AML-193 (cell line): ENCODE results near the gene PPARA.
A peak's percentile ranks its signal among the peaks of the same experiment; 100 is the strongest.
"Not testable (repeated sequence)": the region's sequence is repeated elsewhere in the genome, so short reads cannot be mapped to it uniquely, and the experiment has no call there.

Source experiments
- DNase-seq, 2 experiments: peaks; one replicate each; lab custom pipeline; 2025; lab: John Stamatoyannopoulos, UW

The PPARA gene

DNA sequence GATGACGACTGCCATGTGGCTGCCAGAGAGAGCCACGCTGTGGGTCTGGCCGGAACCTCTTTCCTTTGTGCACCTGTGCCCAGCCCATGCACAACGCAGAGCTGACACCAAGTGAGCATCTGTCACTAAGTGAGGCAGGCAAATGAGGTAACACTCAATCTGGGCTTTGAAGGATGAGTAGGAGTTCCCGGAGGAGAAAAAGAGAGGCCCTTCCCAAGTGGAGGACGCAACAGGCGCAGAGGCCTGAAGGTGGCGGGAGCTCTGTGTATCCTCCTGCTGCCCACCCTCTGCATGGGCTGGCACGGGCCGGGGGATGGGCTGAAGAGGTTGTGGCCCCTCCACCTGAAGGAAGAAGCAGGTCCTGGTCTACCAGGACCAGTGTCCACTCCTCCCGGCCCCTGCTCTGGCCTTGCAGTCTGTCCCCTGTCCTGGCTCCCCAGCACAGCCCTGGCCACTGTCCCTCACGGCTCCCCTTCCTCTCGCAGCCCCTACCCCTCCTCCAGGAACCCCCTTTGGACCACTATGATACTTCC lies 23.4 kb upstream of the PPARA start:
- DNase-seq = no peak

DNA sequence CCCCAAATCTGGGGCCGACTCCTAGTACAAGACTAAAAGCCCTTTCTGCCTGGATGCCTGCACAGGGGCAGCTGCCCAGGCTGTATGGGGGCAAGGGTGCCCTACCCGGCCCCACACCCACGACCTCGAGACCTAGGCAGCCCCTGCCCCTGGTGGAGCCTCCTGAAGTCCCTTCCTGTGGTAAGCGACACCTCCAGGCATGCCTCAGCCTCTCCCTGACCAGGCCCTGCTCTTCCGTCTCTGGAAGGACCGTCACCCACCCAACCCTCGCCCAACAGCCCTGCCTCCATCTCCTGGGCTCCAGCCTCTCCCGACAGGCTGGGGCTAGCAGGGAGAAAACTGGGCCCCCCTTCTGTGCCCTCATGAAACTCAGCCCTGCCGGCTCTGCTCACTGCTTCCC lies 22.8 kb upstream of the PPARA start:
- no peak for DNase-seq

GRCh38 chr22:46128606-46129005 lies 21.7 kb upstream of the PPARA start:
- DNase-seq = no peak

- peak; percentile 38 to 56 for DNase-seq
Observed at GRCh38 chr22:46129390-46130041, 20.8 kb upstream of the PPARA start.

- DNase-seq = no peak
Observed at GRCh38 chr22:46131151-46131587, 19.2 kb upstream of the PPARA start.

GRCh38 chr22:46132193-46132829 lies 18.0 kb upstream of the PPARA start:
- DNase-seq = not testable (repeated sequence)

DNA sequence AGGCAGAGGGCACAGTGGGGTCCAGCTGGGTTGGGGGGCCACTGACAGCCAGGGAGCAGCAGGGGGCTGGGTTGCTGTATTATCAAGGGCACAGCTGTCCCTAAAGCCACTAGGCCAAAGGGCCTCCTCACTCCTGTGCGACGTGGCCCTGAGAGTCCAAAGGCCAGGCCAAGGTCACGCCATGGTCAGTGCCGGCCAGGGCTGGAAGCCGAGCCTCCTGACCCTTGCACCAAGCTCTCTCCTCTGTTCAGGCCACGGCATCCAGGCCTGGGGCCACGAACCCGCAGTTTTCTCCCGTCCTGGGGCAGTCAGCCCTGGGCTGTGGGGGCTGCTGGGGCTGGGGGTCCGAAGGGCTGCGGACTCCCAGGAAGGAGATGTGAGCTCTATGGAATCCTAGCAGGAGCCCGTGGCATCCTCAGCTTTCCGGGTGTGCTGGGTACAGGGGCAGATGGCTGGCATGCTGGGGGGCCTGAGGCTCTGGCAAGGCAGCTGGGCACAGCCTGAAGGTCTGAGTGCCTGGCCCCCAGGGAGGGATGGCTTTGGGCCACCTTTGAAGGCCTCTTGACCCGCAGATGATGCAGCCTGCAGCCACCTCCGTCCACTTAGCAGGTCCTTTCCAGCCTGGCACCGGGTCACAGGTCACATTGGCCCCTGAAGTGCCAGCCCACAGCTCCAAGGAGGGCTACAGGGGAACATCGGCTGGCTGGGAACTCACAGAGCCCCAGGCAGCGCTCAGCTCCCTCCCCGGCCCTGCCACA lies 17.3 kb upstream of the PPARA start:
- no peak for DNase-seq

- no peak for DNase-seq
Observed at GRCh38 chr22:46133588-46133855, 16.8 kb upstream of the PPARA start.

- no peak for DNase-seq
Observed at GRCh38 chr22:46134111-46134705, 16.1 kb upstream of the PPARA start.

- DNase-seq = no peak
Observed at GRCh38 chr22:46135611-46136485, 14.5 kb upstream of the PPARA start.

DNA sequence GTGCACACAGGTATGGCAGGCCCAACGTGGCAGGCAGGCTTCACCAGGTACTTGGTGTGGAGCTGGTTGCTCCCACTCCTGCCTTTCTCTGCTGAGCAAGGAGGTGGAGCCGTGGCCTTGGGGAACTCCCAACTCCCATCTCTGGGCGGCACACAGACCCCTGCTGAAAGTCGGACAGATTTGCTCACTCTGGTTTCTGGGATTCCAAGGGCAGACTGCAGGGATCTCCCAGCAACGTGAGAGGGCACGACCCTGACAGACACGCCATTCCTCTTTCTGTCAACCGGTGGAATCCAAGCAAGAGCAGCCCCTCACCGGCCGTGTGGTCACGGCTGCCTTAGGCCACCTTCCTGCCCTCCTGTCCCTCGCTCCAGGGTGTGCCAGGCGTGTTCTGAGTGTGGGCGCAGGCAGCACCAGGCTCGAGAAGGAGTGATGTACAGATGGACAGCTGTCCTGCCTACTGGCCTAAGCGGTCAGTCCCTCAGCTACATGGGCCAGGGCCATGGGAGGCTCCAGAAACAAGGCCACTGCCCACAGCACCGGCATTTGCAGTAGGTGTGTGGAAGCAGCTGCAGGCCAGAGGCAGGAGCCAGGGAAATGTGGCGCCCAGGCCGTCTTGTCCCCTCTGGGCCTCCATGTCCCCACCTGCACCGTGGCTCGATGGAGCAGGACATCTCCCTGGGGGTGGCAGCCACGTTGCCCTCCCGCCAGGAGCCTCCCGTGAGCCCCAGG lies 13.7 kb upstream of the PPARA start:
- DNase-seq = no peak

- no peak for DNase-seq
Observed at GRCh38 chr22:46137218-46137766, 13.0 kb upstream of the PPARA start.

GRCh38 chr22:46138058-46138797 lies 12.1 kb upstream of the PPARA start:
- no peak for DNase-seq

DNA sequence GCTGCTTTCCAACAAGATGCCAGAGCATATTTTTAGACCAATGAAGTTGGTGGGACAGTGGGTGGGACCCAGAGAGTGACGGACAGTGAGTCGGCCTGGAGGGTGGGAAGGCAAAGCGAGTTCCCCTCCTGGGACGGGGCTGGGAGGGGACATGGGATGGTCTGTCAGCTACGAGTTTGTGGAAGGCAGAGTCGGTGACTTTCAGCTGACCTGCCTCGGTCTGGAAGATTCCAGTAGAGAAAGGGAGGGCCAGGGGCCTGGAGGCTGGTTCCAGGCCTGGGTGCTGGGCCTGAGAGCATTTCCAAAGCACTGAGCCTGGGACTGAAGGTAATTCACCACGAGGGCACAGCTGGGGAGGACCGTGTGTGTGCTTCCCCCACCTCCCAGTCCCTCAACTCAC lies 10.9 kb upstream of the PPARA start:
- DNase-seq = not testable (repeated sequence)

GRCh38 chr22:46139895-46140350 lies 10.4 kb upstream of the PPARA start:
- DNase-seq = no peak

- DNase-seq = no peak
Observed at GRCh38 chr22:46140989-46141928, 9.1 kb upstream of the PPARA start.

DNA sequence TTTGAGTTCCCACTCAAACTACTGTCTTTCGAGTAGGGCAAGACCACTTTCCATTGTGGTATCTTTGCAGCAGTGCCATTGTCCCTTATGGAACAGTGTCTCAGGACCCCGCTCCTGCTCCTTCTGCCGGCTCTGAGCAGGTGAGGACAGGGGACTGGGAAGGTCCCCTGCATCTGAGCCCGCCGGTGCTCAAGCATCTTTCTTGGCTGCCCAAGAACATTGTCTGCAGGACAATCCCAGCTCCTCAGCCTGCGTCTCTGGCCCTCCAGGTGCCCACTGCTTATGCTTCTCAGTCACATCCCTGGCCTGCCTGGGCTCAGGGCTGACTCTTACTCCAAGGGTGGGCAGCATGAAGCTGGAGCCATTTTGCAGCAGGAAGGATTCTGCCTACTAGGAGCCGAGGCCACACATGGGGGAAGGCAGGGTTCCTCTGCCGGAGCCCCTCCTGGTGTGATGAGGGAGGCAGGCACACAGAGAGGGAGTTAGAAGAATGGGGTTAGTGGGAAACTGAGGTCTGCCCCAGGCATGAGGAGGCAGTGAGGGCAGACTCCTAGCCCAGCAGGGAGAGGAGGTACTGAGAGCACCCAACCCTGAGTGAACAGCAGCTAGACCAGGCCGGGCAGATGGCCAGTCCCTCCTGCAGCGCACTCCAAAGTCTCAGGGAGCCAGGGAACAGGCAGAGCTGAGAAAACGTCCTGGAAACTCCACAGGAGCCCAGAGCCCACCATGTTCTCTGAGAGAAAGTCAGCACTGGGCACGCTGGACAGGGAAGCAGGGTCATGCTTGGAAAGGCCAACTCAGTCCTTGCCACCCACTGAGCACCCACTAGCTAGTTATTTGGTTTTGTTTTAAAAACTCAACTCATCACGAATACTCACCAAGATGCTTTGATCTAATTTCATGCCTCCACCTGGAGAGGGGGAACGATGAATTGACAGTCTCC lies 7.5 kb upstream of the PPARA start:
- no peak for DNase-seq
